IPS-11a (cell line): Measurements from ENCODE around the gene MBP.

Experiments used
- H3K4me3 ChIP-seq: one replicate; pipeline ENCODE4 v1.5.1; 2013; ENCODE audit warnings: low read depth, low read length, control low read depth

Gene MBP

DNA sequence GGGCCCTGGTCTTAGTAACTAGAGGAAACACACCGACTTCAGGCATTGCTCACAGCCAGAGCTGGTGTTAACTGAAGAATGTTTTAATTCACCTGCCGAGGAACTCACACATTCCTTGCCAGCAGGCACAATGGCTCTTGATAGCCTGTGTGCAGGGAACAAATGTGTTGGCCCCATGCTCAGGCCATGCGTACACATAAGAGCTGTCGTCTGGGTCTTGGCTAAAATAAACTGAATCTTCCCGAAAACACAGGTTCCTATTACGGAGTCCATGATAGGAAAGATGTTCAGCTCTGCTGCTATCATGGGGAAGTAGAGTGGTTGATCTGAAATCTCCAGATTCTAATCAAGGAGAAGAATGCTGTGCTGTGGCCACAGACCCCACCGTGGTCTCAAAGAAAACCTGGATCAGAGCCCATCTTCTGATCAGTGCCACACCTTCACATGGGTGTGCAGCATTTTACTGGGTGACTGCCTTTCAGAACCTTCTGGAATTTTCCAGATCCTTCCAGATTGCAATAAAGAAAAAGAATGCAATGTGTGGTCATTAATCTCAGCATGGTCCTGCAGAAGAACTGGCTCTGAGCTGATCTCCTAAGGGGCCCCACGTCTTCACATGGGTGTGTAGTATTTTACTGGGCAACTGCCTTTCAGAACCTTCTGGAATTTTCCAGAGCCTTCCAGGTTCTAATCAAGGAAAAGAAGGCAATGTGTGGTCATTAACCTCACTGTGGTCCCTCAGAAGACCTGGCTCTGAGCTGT, 17.2 kb downstream of the MBP start:
- H3K4me3 ChIP-seq = no peak overlapping the region

DNA sequence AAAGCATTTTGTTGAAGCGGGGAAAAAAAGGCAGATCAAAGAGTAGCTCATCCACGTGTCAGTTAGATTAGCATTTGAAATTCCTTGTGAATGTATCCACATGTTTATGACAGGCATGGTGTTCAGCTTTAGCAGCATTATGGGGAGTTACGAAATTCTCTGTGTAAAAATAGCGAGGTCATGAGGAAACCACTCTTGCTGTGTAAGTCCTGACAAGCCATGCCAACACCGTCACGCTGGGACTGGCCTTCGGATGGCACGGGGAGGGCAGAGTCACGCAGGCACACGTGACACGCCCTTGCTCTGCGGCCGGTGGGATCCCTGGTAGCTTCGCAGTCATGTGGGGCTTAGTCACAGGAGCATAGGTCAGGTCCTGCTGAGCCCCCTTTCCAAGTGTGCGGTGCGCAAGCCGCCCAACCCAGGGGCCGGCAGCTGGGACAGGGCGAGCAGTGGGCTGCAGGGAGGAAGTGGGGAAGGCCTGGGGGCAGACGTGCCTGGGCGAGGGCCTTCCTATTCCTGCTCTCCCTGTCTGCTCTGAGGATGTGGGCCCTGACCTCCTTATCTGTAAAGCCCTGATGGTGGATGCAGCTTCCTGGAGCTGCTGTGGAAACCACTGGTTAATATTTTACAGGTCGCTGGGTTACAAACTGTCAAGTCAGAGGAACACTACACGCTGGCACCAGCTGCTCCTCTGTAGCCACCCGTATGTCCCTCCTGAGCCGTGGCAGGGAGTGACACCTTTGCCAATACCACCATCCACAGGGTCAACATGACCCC, 18.0 kb downstream of the MBP start:
- no peak overlapping the region for H3K4me3 ChIP-seq

DNA sequence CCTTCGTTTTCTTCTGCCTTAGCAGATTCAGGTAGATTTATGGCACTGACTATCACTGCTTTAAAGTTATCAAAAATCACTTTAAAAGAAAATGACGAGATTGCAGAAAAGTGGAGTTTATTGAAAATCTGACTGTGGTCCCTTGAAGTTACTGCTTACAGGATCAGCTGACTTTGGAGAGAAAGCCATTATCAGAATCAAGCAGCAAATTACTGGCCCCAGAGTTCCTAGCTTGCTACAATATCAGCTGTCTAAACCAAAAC, 18.5 kb downstream of the MBP start:
- no peak overlapping the region for H3K4me3 ChIP-seq

DNA sequence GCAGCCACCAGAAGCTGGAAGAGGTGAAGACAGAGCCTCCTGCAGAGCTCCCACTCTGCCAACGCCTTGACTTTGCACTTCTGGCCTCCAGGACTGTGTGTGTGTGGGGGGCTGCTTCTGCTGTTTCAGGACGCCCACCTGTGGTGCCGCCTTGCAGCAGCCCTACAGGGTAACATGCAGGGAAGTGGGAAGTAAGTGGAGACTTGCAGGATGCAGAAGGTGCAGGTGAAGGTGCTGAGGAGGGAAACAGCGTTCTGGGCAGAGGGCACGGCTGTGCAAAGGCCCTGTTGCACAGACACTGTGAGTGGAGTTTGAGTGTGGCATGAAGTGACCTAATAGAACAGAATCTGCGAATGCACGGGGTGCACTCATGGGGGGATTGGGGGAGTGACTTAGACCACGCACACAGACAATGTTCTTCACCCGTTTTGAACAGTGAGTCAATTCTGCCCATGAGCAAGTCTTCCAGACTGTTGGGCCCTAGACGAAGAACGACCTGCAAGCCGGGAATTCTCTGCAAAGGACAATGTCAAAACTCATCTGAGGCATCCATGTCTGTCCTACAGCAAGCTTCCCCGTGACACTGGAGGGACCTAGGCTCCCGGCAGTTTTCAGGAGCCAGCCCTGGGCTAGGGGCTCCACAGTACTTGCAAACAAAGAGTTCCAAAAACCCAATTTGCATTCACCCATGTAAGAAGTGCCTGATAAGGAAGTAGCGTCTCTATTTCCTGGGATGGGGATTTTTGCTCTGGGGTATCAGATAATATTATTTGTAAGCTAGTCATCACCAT, 19.0 kb downstream of the MBP start:
- no peak overlapping the region for H3K4me3 ChIP-seq

DNA sequence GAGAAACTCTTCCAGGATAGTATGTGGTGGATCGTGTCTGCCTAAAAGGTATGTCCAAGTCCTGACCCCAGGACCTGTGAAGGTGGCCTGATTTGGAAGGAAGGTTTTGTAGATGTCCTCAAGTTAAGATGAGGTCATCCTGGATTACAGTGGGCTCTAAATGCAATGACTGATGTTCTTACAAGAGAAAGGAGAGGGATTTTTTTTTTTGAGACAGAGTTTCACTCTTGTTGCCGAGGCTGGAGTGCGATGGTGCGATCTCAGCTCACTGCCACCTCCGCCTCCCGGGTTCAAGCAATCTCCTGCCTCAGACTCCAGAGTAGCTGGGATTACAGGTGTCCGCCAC, 19.9 kb downstream of the MBP start:
- no peak overlapping the region for H3K4me3 ChIP-seq

DNA sequence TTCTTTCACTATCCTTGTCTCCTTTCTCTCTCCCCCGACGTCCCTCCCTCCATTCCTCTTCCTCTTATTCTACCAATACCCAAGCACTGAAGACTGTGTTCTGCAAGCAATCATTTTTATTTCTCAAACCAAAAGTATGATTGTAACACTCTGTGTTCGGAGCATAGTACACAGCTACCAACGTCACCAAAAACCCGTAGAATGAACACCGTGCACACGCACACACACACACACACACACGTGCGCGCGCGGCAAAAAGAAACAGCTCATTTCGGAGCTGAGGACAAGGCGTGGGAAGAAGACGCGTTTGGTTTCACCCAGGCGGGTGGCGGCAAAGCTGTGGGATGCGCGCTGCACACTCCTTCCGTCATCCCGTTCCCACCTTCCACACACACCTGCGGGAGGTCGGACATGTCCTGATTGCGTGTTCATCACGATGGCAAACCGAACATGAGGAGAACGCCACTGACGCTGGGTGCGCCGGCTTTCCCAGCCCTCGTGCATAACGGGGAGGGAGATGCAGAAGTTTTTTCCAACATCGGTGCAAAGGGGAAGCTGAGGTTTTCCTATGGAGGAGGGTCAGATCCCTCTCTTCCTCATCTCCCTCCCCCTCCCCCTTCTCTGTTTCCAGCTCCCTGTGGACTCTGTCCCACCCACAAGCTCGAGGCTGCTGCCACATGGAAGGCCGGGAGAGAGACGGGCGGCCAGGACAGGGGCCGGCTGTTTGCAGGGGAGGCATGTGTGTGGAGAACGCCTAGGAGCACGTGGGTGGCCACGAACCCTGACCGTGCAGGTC, 20.4 kb downstream of the MBP start:
- no peak overlapping the region for H3K4me3 ChIP-seq

DNA sequence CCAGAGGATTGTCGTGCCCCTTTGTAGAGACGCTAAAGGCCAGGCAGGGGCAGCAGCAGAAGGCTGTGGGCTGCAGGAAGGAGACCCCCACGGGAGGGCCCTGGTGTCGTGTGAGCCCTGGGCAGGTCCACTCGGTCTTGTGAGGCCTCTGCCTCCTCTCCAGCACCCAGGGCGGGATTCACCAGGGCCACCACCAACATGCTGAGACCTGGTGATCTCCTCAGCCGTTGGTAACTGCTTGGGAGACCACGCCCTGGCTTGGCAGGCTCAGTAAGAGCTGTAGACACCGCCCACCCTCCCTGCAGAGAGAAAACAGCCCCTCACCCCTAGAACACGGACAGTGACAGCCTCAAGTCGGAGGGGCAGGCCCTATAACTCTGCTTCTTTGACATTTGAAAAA, 21.1 kb downstream of the MBP start:
- no peak overlapping the region for H3K4me3 ChIP-seq

DNA sequence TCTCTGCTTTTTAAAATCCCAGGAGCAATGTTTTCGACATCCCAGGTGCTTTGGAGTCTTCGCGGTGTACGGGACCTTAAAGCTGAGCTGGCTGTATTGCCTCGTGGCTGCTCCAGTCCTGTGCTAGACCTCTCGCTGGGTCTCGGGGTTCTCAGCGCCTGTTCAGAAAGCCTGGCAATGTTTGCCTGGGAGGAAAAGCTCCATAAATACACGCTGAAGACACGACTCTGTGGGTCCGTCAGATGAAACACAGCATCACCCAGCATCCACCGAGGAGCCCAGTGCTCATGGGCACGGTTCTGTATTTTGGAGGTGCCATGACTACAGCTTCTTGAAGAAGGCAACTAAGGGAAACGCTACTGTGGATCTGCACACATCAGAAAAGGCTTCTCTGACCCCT, 21.6 kb downstream of the MBP start:
- H3K4me3 ChIP-seq = no peak overlapping the region

DNA sequence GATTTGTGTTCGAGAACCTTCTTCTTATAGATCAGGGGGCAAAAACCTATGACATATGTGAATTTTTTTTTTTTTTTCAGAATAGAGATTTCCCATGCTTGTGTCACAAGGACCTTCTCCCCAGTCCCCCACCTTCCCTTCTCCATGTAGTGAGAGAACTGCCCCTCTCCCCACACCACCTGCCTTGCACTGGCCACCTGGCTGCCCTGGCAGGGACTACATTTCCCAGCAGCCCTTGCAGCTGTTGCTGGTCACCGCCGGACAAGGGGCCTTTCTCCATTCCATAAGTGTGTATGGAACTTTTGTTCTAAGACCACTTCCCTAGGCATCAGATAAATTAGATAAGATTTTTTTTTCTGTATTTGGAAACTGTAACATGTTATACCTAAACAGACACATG, 22.2 kb downstream of the MBP start:
- no peak overlapping the region for H3K4me3 ChIP-seq

DNA sequence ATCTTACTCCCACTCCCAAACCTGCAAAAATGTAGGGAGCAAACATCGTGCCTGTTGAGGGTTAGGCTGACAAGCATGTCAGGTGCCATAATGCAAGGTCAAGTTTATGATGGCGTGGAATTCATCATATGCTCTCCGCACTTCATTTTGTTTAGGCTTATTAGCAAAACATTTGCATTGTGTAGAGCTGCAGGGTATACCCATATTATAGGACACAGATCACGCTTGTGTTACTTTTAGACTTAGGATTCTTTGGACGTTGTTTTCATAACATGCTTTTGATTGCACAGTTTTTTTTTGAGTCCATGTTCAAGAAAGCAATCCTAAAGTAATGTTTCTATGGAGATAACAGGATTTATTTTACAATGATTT, 22.9 kb downstream of the MBP start:
- no peak overlapping the region for H3K4me3 ChIP-seq

DNA sequence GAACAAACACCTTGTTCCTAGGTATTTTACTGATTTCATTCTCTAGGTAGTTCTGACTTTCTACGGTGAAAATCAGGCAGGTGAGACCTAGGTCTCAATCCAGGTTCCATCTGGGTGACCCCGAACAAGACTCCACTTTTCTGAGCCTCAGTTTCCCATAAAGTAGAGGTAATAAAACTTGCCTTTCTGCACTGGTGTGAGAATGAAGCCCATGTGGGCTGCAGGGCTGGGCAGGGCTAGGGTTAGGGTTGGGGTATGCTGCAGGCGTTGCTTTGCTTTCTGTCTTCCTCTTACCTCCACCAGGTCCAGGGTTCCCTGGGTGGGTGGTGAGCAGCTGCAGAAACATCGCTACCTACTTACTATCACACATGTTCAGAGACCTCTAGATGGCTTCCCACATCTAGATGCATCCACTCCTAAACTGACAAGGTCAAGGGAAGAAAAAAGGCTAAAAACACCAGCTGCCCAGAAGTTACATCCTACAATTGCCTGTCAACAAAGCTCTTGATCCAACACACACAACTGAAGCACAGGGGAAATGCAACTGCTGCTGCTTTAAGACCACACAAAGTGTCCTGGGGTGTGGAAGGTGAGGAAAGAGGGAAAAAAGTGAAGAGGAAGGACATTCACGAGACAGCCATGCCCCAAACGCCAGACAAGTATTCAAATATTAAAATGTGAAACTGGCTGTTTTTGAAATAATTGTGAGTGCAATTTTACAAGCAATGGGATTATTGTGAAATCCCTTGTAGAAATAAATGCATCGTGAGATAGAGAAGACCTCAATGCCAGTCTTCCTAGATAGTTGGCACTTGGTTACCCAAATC, 23.5 kb downstream of the MBP start:
- no peak overlapping the region for H3K4me3 ChIP-seq

DNA sequence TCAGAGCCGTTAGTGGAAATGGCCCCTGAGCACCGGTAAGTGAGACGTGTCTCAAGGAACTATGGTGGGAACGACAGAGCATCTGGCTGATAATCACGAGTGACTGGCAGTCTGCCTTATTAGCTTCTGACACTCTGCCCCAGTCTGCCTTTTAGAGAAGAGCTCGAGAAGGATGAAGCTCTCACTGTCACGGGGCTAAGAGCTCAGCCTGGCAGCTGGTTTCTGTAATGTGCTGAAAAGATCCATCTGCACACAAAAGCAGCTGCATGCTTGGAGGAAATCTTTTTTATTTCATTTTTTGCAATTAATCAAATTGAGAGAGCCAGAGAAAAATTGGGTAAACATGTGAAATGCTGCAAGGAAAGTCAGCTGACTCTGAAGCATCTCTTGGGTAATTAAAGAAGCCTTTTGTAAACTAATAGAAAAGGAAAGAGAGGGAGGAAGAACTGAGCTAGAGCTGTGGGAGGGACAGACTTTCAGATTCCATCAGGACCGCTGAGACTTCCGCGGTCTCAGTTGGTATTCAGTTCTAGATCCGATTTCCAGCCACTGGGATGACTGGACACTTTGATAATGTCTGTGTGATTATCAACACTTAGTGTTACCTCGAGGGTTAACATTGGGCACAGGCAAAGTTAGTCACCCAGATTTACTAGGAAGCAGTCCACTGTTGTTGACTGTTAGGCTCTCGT, 24.4 kb downstream of the MBP start:
- H3K4me3 ChIP-seq = no peak overlapping the region

DNA sequence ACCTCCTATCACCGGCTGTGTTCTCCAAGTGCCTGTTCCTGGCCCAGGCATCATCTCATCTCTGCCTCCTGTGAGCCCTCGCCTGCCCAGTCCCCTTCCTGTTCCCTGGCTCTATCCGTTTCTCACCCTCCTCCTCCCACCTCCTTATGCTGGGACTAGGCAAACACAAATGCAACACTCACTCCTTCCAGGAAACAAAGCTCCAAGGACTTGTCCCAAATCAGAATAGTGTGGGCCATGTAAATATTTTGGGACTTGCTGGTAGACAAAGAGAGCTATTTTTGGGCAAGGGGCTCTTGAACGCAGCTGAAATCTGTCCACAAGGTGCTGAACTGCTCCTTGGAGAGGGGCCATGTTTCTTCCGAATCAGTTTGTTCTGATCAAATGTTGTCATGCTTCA, 25.3 kb downstream of the MBP start:
- H3K4me3 ChIP-seq = no peak overlapping the region

DNA sequence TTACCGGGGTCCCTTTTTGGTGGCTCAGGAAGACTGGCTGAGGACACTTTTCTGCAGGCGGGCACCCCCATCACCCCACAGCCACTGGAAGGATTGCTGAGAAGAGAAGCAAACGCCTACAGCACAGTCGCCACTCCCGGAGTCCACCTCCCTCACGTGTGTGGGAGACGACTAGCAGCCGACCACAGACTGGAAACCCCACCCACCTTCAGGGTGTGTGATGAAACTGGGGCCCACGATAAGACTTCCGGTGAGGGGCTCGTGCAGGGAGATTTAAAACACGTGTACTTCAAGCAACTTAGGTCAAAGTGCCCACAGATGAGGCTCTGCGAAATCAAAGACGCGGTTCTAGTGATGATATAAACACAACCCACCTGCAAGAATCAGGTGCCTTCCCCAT, 26.3 kb downstream of the MBP start:
- H3K4me3 ChIP-seq = no peak overlapping the region

DNA sequence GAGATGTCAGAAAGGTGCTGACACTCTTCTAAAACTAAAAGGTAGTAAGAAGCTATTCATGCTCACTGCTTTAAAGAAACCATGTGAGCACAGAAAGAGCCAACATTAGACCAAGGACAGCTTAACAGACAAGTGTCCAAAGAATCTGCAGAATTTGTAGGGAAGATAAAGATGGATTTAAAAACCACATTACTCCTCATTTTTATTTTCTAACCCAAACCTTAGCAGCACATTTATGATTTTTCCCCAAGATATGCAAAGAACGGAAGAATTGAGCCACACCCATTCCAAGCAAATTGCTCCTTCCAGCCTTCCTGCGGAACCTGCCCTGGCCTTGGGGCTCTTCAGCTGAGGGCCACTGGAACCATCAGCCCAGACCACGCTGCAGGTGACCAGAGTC, 26.9 kb downstream of the MBP start:
- H3K4me3 ChIP-seq = no peak overlapping the region

DNA sequence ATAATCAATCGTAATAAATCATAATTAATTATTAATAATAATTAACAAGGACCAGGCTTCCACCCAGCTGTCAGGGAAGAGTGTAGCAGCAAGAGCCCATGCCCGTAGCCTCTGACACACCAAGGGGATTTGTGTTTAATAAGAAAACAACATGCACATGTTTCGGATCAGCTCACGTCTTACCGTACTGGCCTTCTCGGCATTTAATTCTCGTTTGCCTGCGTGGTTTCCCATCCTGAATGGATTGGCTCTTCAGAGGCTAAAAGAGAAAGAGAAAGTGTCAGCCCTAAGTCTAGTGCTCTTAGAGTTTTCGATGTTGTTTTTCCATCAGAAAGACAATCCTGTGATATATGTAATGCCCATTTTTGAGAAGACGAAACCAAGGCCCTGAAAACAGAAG, 27.6 kb downstream of the MBP start:
- no peak overlapping the region for H3K4me3 ChIP-seq

DNA sequence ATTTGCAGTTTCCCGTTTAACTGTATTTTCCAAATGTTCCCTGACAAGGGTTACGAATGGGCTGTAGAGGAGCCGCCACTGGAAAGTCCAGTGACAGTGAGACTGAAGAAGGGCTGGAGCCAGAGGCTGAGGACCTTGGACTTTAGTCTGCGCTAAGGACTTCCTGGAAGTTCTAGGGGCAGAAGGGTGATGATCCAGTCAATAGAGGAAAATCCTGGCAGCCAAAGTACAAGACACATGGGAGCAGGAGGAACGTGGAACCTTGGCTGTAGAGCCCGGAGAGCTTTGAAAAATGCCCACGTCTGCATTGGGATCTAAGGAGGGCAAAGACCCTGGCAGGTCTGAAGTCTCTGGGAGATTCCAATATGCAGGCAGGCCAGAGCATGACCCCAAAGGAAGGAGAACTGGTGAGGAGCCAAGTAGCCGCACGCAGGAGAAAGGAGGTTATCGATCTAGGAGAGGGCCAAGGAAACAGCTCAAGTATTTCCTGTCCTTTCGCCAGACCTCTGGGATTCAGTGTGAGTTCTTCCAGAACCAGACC, 28.5 kb downstream of the MBP start:
- no peak overlapping the region for H3K4me3 ChIP-seq

DNA sequence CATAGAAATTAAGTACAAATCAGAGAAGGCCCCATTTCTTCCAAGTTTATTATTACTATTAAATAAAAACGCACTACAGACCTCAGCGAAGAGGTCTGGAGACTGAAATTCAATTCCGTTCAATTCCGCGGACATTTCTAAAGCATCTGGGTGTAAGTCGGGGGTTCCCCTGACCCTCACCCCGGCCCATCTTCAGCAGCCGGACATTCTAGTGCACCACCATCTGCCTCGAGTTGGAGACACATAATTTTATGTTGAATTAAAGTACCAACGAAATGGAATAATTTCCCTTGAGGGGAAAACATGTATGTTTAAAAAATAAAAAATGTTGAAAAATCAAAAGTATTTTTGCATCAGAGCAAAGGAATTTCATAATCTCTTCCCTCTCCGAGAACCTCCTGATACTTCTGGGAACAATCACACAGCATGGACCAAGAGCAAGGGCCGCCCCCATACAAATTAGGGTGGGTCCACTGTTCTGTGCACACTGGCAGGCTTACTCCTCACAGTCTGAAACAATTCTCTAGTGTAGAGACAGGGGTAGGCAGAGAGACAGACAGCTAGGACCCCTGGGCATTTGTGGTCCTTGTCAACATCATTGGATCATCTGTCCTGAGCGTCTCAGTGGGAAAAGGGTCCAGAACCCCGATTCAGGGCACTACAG, 29.3 kb downstream of the MBP start:
- H3K4me3 ChIP-seq = no peak overlapping the region
